HEK293 (cell line): Measurements from ENCODE around the gene WASHC3.

Experiments used
- CTCF ChIP-seq: fragments of 450-650 bp; formaldehyde crosslinking; IDR thresholded peaks from 2 replicates; pipeline ENCODE4 v1.5.1; 2016; ENCODE audit warnings: missing biosample characterization, missing genetic modification characterization
- ZNF292 ChIP-seq: fragments of 450-650 bp; formaldehyde crosslinking; IDR thresholded peaks from 2 replicates; pipeline ENCODE4 v1.5.1; 2016; ENCODE audit warnings: low read depth, missing biosample characterization, missing genetic modification characterization, borderline replicate concordance

- TF ChIP-seq CTCF (no peak), ZNF292 (tag by site-specific recombination) (no peak)
Measured at GRCh38 chr12:101995684-101996083, 66.1 kb downstream of the WASHC3 start.
